Activated T-helper 2 cell treated with anti-CD3 and anti-CD28 coated beads, Interferon-gamma antibody, Interleukin-2, Interleukin-4, amounts not matched to agents 10 μg/mL and 5 μg/mL and 100 μg/mL, durations not matched to agents 14 hours and 24 hours and 36 hours (primary cell): Measurements from ENCODE around the gene RGS14. TPM values are rescaled to one million over a fixed set of nuclear protein-coding genes. Genes with fewer than 3 reads are reported as not detected.
"Not testable (repeated sequence)": the region's sequence is repeated elsewhere in the genome, so short reads cannot be mapped to it uniquely, and the experiment has no call there.

ENCODE experiments used
- DNase-seq: peaks from one replicate; pipeline ENCODE4 v3.0.0; 2021; ENCODE audit warnings: low spot score
- H3K27ac Mint-ChIP-seq: one replicate; pipeline ENCODE4 v1.8.0; 2021; ENCODE audit warnings: mixed read lengths
- H3K27me3 Mint-ChIP-seq: one replicate; pipeline ENCODE4 v1.8.0; 2021; ENCODE audit warnings: low read depth, mixed read lengths
- H3K36me3 Mint-ChIP-seq: one replicate; pipeline ENCODE4 v1.8.0; 2021; ENCODE audit warnings: low read depth, mixed read lengths
- H3K4me1 Mint-ChIP-seq: one replicate; pipeline ENCODE4 v1.8.0; 2021; ENCODE audit warnings: low read depth, mixed read lengths
- H3K4me3 Mint-ChIP-seq: one replicate; pipeline ENCODE4 v1.8.0; 2021; ENCODE audit warnings: low read depth, mild to moderate bottlenecking, moderate library complexity, mixed read lengths
- H3K9me3 Mint-ChIP-seq: one replicate; pipeline ENCODE4 v1.8.0; 2021; ENCODE audit warnings: mixed read lengths
- intact Hi-C: fragments of 100-400 bp; cut with micrococcal nuclease; formaldehyde crosslinking; loops from one replicate; pipeline ENCODE4 v1.15.1; 2023
- total RNA-seq: library from RNA; stranded (reverse); gene quantifications from 2 replicates; pipeline ENCODE4 v1.2.3, GENCODE V29; 2022

RGS14 gene
- total RNA-seq, 1 donor from 2014 or later: 36.2 TPM

GRCh38 chr5:177374211-177374610, 16.5 kb downstream of the RGS14 start:
- no peak for DNase-seq
- Mint-ChIP-seq H3K36me3 (peaks cover 17% of the 10 kb centered on the region), H3K4me1 (peaks cover 26% of the 10 kb centered on the region), H3K27ac (peak overlapping the region; percentile 38), H3K9me3 (no peaks in the 10 kb centered on the region), H3K4me3 (no peak overlapping the region), H3K27me3 (no peaks in the 10 kb centered on the region)
- intact Hi-C loops: no loop called here

- Mint-ChIP-seq H3K36me3 (peaks cover 11% of the 10 kb centered on the region), H3K4me1 (peaks cover 32% of the 10 kb centered on the region)
- DNase-seq, H3K4me3 Mint-ChIP-seq, H3K27ac Mint-ChIP-seq, intact Hi-C loops, H3K27me3 Mint-ChIP-seq, H3K9me3 Mint-ChIP-seq: not testable (repeated sequence)
These were observed 17.8 kb downstream of the RGS14 start for GRCh38 chr5:177375516-177375915.

- peaks cover 32% of the 10 kb centered on the region for H3K4me1 Mint-ChIP-seq
- peaks cover under 1% of the 10 kb centered on the region for H3K27me3 Mint-ChIP-seq
- DNase-seq: no peak
- intact Hi-C loops: no loop called here
- H3K4me3 Mint-ChIP-seq: no peak overlapping the region
- peaks cover 11% of the 10 kb centered on the region for H3K36me3 Mint-ChIP-seq
- no peak overlapping the region for H3K27ac Mint-ChIP-seq
- no peaks in the 10 kb centered on the region for H3K9me3 Mint-ChIP-seq
These were observed 18.4 kb downstream of the RGS14 start for GRCh38 chr5:177376107-177376506.

- Mint-ChIP-seq H3K27ac (no peak overlapping the region), H3K4me3 (no peak overlapping the region), H3K36me3 (peaks cover 3% of the 10 kb centered on the region), H3K27me3 (peaks cover 6% of the 10 kb centered on the region), H3K4me1 (peaks cover 19% of the 10 kb centered on the region), H3K9me3 (no peaks in the 10 kb centered on the region)
- intact Hi-C loops: no loop called here
- DNase-seq: no peak
These were observed 20.4 kb downstream of the RGS14 start for GRCh38 chr5:177377851-177378776.

GRCh38 chr5:177378884-177379883, 21.5 kb downstream of the RGS14 start:
- no peak overlapping the region for H3K27ac Mint-ChIP-seq
- no peaks in the 10 kb centered on the region for H3K9me3 Mint-ChIP-seq
- no peak for DNase-seq
- H3K27me3 Mint-ChIP-seq: peaks cover 8% of the 10 kb centered on the region
- no peak overlapping the region for H3K4me3 Mint-ChIP-seq
- peaks cover 15% of the 10 kb centered on the region for H3K4me1 Mint-ChIP-seq
- intact Hi-C loops: no loop called here
- H3K36me3 Mint-ChIP-seq: no peaks in the 10 kb centered on the region

- H3K9me3 Mint-ChIP-seq: no peaks in the 10 kb centered on the region
- peaks cover 15% of the 10 kb centered on the region for H3K4me1 Mint-ChIP-seq
- peaks cover 8% of the 10 kb centered on the region for H3K27me3 Mint-ChIP-seq
- DNase-seq: no peak
- no peak overlapping the region for H3K27ac Mint-ChIP-seq
- no peak overlapping the region for H3K4me3 Mint-ChIP-seq
- intact Hi-C loops: no loop called here
- H3K36me3 Mint-ChIP-seq: no peaks in the 10 kb centered on the region
These were observed 23.0 kb downstream of the RGS14 start for GRCh38 chr5:177380805-177381126.

GRCh38 chr5:177382423-177383029, 24.8 kb downstream of the RGS14 start:
- DNase-seq: no peak
- H3K4me1 Mint-ChIP-seq: peaks cover 15% of the 10 kb centered on the region
- no peaks in the 10 kb centered on the region for H3K9me3 Mint-ChIP-seq
- peaks cover 8% of the 10 kb centered on the region for H3K27me3 Mint-ChIP-seq
- intact Hi-C loops: no loop called here
- no peak overlapping the region for H3K27ac Mint-ChIP-seq
- no peak overlapping the region for H3K4me3 Mint-ChIP-seq
- no peaks in the 10 kb centered on the region for H3K36me3 Mint-ChIP-seq

- Mint-ChIP-seq H3K4me3 (no peak overlapping the region), H3K4me1 (peaks cover 15% of the 10 kb centered on the region), H3K27ac (no peak overlapping the region), H3K27me3 (peaks cover 8% of the 10 kb centered on the region), H3K36me3 (no peaks in the 10 kb centered on the region), H3K9me3 (no peaks in the 10 kb centered on the region)
- intact Hi-C loops: no loop called here
- no peak for DNase-seq
These were observed 25.5 kb downstream of the RGS14 start for GRCh38 chr5:177383181-177383580.

- Mint-ChIP-seq H3K27me3 (peaks cover 12% of the 10 kb centered on the region), H3K4me1 (peaks cover 22% of the 10 kb centered on the region), H3K27ac (no peak within 1 kb of the TSS), H3K36me3 (no peaks in the 10 kb centered on the region), H3K9me3 (no peaks in the 10 kb centered on the region), H3K4me3 (no peak within 1 kb of the TSS)
- intact Hi-C loops: no loop called here
- DNase-seq: no peak
These were observed 26.4 kb downstream of the RGS14 start, which contains the start of gene SLC34A1 for GRCh38 chr5:177384134-177384533. SLC34A1 (plus strand) TSS chr5:177384434; CDS start chr5:177385742, 1,308 bp downstream.

- Mint-ChIP-seq H3K36me3 (no peaks in the 10 kb centered on the region), H3K4me1 (peaks cover 29% of the 10 kb centered on the region), H3K9me3 (no peaks in the 10 kb centered on the region), H3K27ac (no peak overlapping the region), H3K27me3 (peaks cover 14% of the 10 kb centered on the region), H3K4me3 (no peak overlapping the region)
- intact Hi-C loops: no loop called here
- DNase-seq: no peak
These were observed 28.0 kb downstream of the RGS14 start for GRCh38 chr5:177385720-177386119.

- H3K36me3 Mint-ChIP-seq: no peaks in the 10 kb centered on the region
- H3K27me3 Mint-ChIP-seq: peaks cover 11% of the 10 kb centered on the region
- no peaks in the 10 kb centered on the region for H3K9me3 Mint-ChIP-seq
- no peak for DNase-seq
- peaks cover 30% of the 10 kb centered on the region for H3K4me1 Mint-ChIP-seq
- intact Hi-C loops: no loop called here
- H3K27ac Mint-ChIP-seq: no peak overlapping the region
- H3K4me3 Mint-ChIP-seq: no peak overlapping the region
These were observed 28.8 kb downstream of the RGS14 start for GRCh38 chr5:177386542-177386941.

- no peaks in the 10 kb centered on the region for H3K36me3 Mint-ChIP-seq
- intact Hi-C loops: no loop called here
- H3K9me3 Mint-ChIP-seq: no peaks in the 10 kb centered on the region
- H3K4me1 Mint-ChIP-seq: peaks cover 28% of the 10 kb centered on the region
- H3K27ac Mint-ChIP-seq: no peak overlapping the region
- DNase-seq: no peak
- peaks cover 9% of the 10 kb centered on the region for H3K27me3 Mint-ChIP-seq
- no peak overlapping the region for H3K4me3 Mint-ChIP-seq
These were observed 29.7 kb downstream of the RGS14 start for GRCh38 chr5:177387405-177387804.
